Prostate gland (tissue), 2 donors: ENCODE measurements around the gene ZNF276. TPM values are rescaled to one million over a fixed set of nuclear protein-coding genes. Genes with fewer than 3 reads are reported as not detected.
"Not testable (repeated sequence)": the region's sequence is repeated elsewhere in the genome, so short reads cannot be mapped to it uniquely, and the experiment has no call there.

Experiments
- DNase-seq: peaks from one replicate; pipeline ENCODE4 v3.0.0-alpha.2; 2019; ENCODE audit warnings: low spot score
- H3K27ac ChIP-seq, 2 donors: fragments of 200-600 bp; sonication (generic); 2 replicates each; pipeline ENCODE4 v1.5.1; 2017 to 2019
- H3K27me3 ChIP-seq: fragments of 200-600 bp; sonication (generic); replicated peaks from 2 replicates; pipeline ENCODE4 v1.5.1; 2019; ENCODE audit not compliant: insufficient read depth
- H3K36me3 ChIP-seq, 2 donors: fragments of 200-600 bp; sonication (generic); 1 replicate in 1 of 2; 2 replicates in 1 of 2; pipeline versions ENCODE4 v1.5.1 to v1.8.1; 2017 to 2019
- H3K4me1 ChIP-seq: fragments of 200-600 bp; sonication (generic); replicated peaks from 2 replicates; pipeline ENCODE4 v1.5.1; 2019
- H3K4me3 ChIP-seq, 2 donors: fragments of 200-600 bp; sonication (generic); 2 replicates each; pipeline ENCODE4 v1.5.1; 2017 to 2019
- H3K9me3 ChIP-seq: fragments of 200-600 bp; sonication (generic); 2 replicates; pipeline ENCODE4 v1.5.1; 2017
- CTCF ChIP-seq, 4 experiments: fragments of 200-600 bp in 2 of 4; fragments of 450-650 bp in 2 of 4; sonication (generic) in 2 of 4; IDR thresholded peaks; 1 replicate in 3 of 4; 2 replicates in 1 of 4; pipeline ENCODE4 v1.5.1; 2016 to 2019; ENCODE audit warnings: antibody characterized with exemption in 4 of 4, mild to moderate bottlenecking in 2 of 4, moderate library complexity in 2 of 4
- POLR2A ChIP-seq: fragments of 450-650 bp; IDR thresholded peaks from one replicate; pipeline ENCODE4 v1.6.1; 2016; ENCODE audit warnings: antibody characterized with exemption, mild to moderate bottlenecking
- POLR2AphosphoS5 ChIP-seq: sonication (generic); formaldehyde crosslinking; IDR thresholded peaks from one replicate; pipeline ENCODE4 v1.6.1; 2017; ENCODE audit warnings: antibody characterized with exemption
- WGBS: methylation state at CpG from one replicate; pipeline ENCODE4 v1.1.5; 2018; 5-methylcytosine and 5-hydroxymethylcytosine counted together
- intact Hi-C: fragments of 100-400 bp; cut with DNase I; formaldehyde crosslinking; loops from one replicate; pipeline ENCODE4 v1.14.2; 2022
- total RNA-seq, 2 donors: library from RNA; depleted of rRNA; stranded (reverse); fragments of >200 nt; gene quantifications; one replicate each; pipeline ENCODE4 v1.1.0, GENCODE V29; 2016

Gene ZNF276
- total RNA-seq, 2 donors from 2014 or later, result 18.4 to 46.1 TPM

GRCh38 chr16:89761304-89761922 is 40.1 kb downstream of the ZNF276 start:
- TF ChIP-seq CTCF (IDR thresholded peaks at IDR 0.05) (no peak), POLR2AphosphoS5 (no peak), POLR2A (no peak)
- 86% methylated on average over 17 of the region's 17 CpGs for WGBS
- H3K36me3 ChIP-seq, result no peaks in the 10 kb centered on the region
- no peaks in the 10 kb centered on the region for H3K27me3 ChIP-seq
- H3K4me1 ChIP-seq, result no peaks in the 10 kb centered on the region
- DNase-seq, result no peak
- H3K4me3 ChIP-seq, result no peak overlapping the region
- no peaks in the 10 kb centered on the region for H3K9me3 ChIP-seq
- intact Hi-C loops, result no loop called here
- H3K27ac ChIP-seq, result no peak overlapping the region

- 86% methylated on average over 18 of the region's 18 CpGs for WGBS
- no peaks in the 10 kb centered on the region for H3K36me3 ChIP-seq
These were observed 43.4 kb downstream of the ZNF276 start for GRCh38 chr16:89764711-89765201.

GRCh38 chr16:89765292-89765830 is 44.0 kb downstream of the ZNF276 start:
- WGBS, result 82% methylated on average over 9 of the region's 10 CpGs
- H3K4me3 ChIP-seq, result no peak overlapping the region
- intact Hi-C loops, result no loop called here
- DNase-seq, result no peak
- H3K27ac ChIP-seq, result no peak overlapping the region
- no peaks in the 10 kb centered on the region for H3K9me3 ChIP-seq
- no peaks in the 10 kb centered on the region for H3K4me1 ChIP-seq
- no peak for TF ChIP-seq CTCF (IDR thresholded peaks at IDR 0.05)
- no peak for TF ChIP-seq POLR2A
- no peak for TF ChIP-seq POLR2AphosphoS5
- no peaks in the 10 kb centered on the region for H3K27me3 ChIP-seq
- no peaks in the 10 kb centered on the region for H3K36me3 ChIP-seq

More at GRCh38 chr16:89764711-89765201, 43.4 kb downstream of the ZNF276 start:
- intact Hi-C loops, result no loop called here
- Histone ChIP-seq H3K27ac (no peak overlapping the region), H3K27me3 (no peaks in the 10 kb centered on the region), H3K4me3 (no peak overlapping the region), H3K9me3 (no peaks in the 10 kb centered on the region), H3K4me1 (no peaks in the 10 kb centered on the region)
- no peak for DNase-seq
- TF ChIP-seq POLR2AphosphoS5 (no peak), POLR2A (no peak), CTCF (IDR thresholded peaks at IDR 0.05) (no peak)

GRCh38 chr16:89770367-89770766 is 49.0 kb downstream of the ZNF276 start:
- H3K4me3 ChIP-seq, result no peak overlapping the region
- H3K36me3 ChIP-seq, result no peaks in the 10 kb centered on the region
- intact Hi-C loops, result no loop called here
- no peaks in the 10 kb centered on the region for H3K27me3 ChIP-seq
- H3K27ac ChIP-seq, result no peak overlapping the region
- no peaks in the 10 kb centered on the region for H3K4me1 ChIP-seq
- DNase-seq, result no peak
- TF ChIP-seq POLR2AphosphoS5, result no peak
- TF ChIP-seq CTCF (IDR thresholded peaks at IDR 0.05), result no peak
- TF ChIP-seq POLR2A, result no peak
- WGBS, result 96% methylated on average over 16 of the region's 16 CpGs
- no peaks in the 10 kb centered on the region for H3K9me3 ChIP-seq

- H3K4me1 ChIP-seq, result no peaks in the 10 kb centered on the region
- no peak for DNase-seq
- no peak for TF ChIP-seq POLR2AphosphoS5
- no peaks in the 10 kb centered on the region for H3K9me3 ChIP-seq
- no peak overlapping the region for H3K4me3 ChIP-seq
- intact Hi-C loops, result no loop called here
- no peak overlapping the region for H3K27ac ChIP-seq
- H3K36me3 ChIP-seq, result no peaks in the 10 kb centered on the region
- no peaks in the 10 kb centered on the region for H3K27me3 ChIP-seq
- WGBS, result 95% methylated on average over 13 of the region's 13 CpGs
These were observed 53.9 kb downstream of the ZNF276 start for GRCh38 chr16:89775223-89775622.

- WGBS, result 94% methylated on average over 5 of the region's 5 CpGs
- H3K27me3 ChIP-seq, H3K9me3 ChIP-seq: not testable (repeated sequence)
These were observed 56.9 kb downstream of the ZNF276 start for GRCh38 chr16:89778211-89778610.

More at GRCh38 chr16:89778211-89778610, 56.9 kb downstream of the ZNF276 start:
- DNase-seq, H3K4me3 ChIP-seq, H3K4me1 ChIP-seq, H3K27ac ChIP-seq, H3K36me3 ChIP-seq, intact Hi-C loops: not testable (repeated sequence)
